Measurements from ENCODE around the gene LSAMP. TPM values are rescaled to one million over a fixed set of nuclear protein-coding genes. Genes with fewer than 3 reads are reported as not detected.
"Not testable (repeated sequence)": the region's sequence is repeated elsewhere in the genome, so short reads cannot be mapped to it uniquely, and the experiment has no call there.

The LSAMP gene
- total and polyA plus RNA-seq, 5 donors from 2014 or later: not detected

GRCh38 chr3:116083683-116084082, 361.6 kb downstream of the LSAMP start:
- Histone ChIP-seq H3K9me3 (ENCODE audit: control insufficient read depth in 2 of 2, low read length in 2 of 2) (peaks cover 0 to 3% of the 10 kb centered on the region in 2 experiments), H3K27ac (ENCODE audit: insufficient read depth, low read length, poor library complexity, severe bottlenecking) (no peak overlapping the region), H3K36me3 (ENCODE audit: control insufficient read depth, insufficient read depth, low read length) (no peaks in the 10 kb centered on the region), H3K27me3 (ENCODE audit: control insufficient read depth, insufficient read depth, low read length) (no peaks in the 10 kb centered on the region), H3K4me1 (ENCODE audit: control insufficient read depth, insufficient read depth, low read length, poor library complexity, severe bottlenecking) (no peaks in the 10 kb centered on the region), H3K4me3 (ENCODE audit: low read depth, low read length) (no peak overlapping the region)
- Mint-ChIP-seq H3K9me3 (peaks cover 0 to 3% (median 1%) of the 10 kb centered on the region in 7 donors), H3K27ac (no peak overlapping the region), H3K27me3 (no peaks in the 10 kb centered on the region), H3K36me3 (no peaks in the 10 kb centered on the region), H3K4me1 (no peaks in the 10 kb centered on the region), H3K4me3 (no peak overlapping the region)
- DNase-seq (no peak), ATAC-seq (ENCODE audit: low read depth in 2 of 2) (no peak)

- no peak overlapping the region for H3K27ac ChIP-seq (ENCODE audit: insufficient read depth, low read length, poor library complexity, severe bottlenecking)
- DNase-seq (no peak), ATAC-seq (ENCODE audit: low read depth in 2 of 2) (no peak)
- H3K27me3 ChIP-seq (ENCODE audit: control insufficient read depth, insufficient read depth, low read length): no peaks in the 10 kb centered on the region
- H3K4me1 Mint-ChIP-seq: no peaks in the 10 kb centered on the region
- H3K4me1 ChIP-seq (ENCODE audit: control insufficient read depth, insufficient read depth, low read length, poor library complexity, severe bottlenecking): no peaks in the 10 kb centered on the region
- no peak overlapping the region for H3K4me3 ChIP-seq (ENCODE audit: low read depth, low read length)
- no peaks in the 10 kb centered on the region for H3K36me3 ChIP-seq (ENCODE audit: control insufficient read depth, insufficient read depth, low read length)
- H3K9me3 Mint-ChIP-seq: peaks cover 0 to 2% (median 0%) of the 10 kb centered on the region in 7 donors
- H3K9me3 ChIP-seq (ENCODE audit: control insufficient read depth in 2 of 2, low read length in 2 of 2): peaks cover 0 to 3% of the 10 kb centered on the region in 2 experiments
- H3K36me3 Mint-ChIP-seq: no peaks in the 10 kb centered on the region
- H3K27me3 Mint-ChIP-seq: no peaks in the 10 kb centered on the region
- H3K27ac Mint-ChIP-seq: no peak overlapping the region
- H3K4me3 Mint-ChIP-seq: no peak overlapping the region
Measured at GRCh38 chr3:116078561-116078960, 366.7 kb downstream of the LSAMP start.

- H3K27ac Mint-ChIP-seq: no peak overlapping the region
- H3K27me3 Mint-ChIP-seq: no peaks in the 10 kb centered on the region
- Histone ChIP-seq H3K9me3 (ENCODE audit: control insufficient read depth in 2 of 2, low read length in 2 of 2) (peaks cover 0 to 3% of the 10 kb centered on the region in 2 experiments), H3K27ac (ENCODE audit: insufficient read depth, low read length, poor library complexity, severe bottlenecking) (no peak overlapping the region), H3K4me3 (ENCODE audit: low read depth, low read length) (no peak overlapping the region), H3K4me1 (ENCODE audit: control insufficient read depth, insufficient read depth, low read length, poor library complexity, severe bottlenecking) (no peaks in the 10 kb centered on the region), H3K27me3 (ENCODE audit: control insufficient read depth, insufficient read depth, low read length) (no peaks in the 10 kb centered on the region), H3K36me3 (ENCODE audit: control insufficient read depth, insufficient read depth, low read length) (no peaks in the 10 kb centered on the region)
- peaks cover 0 to 4% (median 0%) of the 10 kb centered on the region in 7 donors for H3K9me3 Mint-ChIP-seq
- ATAC-seq (ENCODE audit: low read depth in 2 of 2) (no peak), DNase-seq (no peak)
- no peaks in the 10 kb centered on the region for H3K36me3 Mint-ChIP-seq
- H3K4me1 Mint-ChIP-seq: no peaks in the 10 kb centered on the region
- H3K4me3 Mint-ChIP-seq: no peak overlapping the region
Measured at GRCh38 chr3:116077557-116077956, 367.7 kb downstream of the LSAMP start.

GRCh38 chr3:116077059-116077458, 368.2 kb downstream of the LSAMP start:
- H3K4me1 Mint-ChIP-seq: no peaks in the 10 kb centered on the region
- no peaks in the 10 kb centered on the region for H3K4me1 ChIP-seq (ENCODE audit: control insufficient read depth, insufficient read depth, low read length, poor library complexity, severe bottlenecking)
- H3K36me3 Mint-ChIP-seq: no peaks in the 10 kb centered on the region
- no peaks in the 10 kb centered on the region for H3K27me3 Mint-ChIP-seq
- H3K9me3 ChIP-seq (ENCODE audit: control insufficient read depth in 2 of 2, low read length in 2 of 2): peaks cover 0 to 3% of the 10 kb centered on the region in 2 experiments
- H3K4me3 Mint-ChIP-seq: no peak overlapping the region
- no peaks in the 10 kb centered on the region for H3K27me3 ChIP-seq (ENCODE audit: control insufficient read depth, insufficient read depth, low read length)
- H3K27ac ChIP-seq (ENCODE audit: insufficient read depth, low read length, poor library complexity, severe bottlenecking): no peak overlapping the region
- no peak overlapping the region for H3K4me3 ChIP-seq (ENCODE audit: low read depth, low read length)
- DNase-seq (no peak), ATAC-seq (ENCODE audit: low read depth in 2 of 2) (no peak)
- peaks cover 0 to 4% (median 0%) of the 10 kb centered on the region in 7 donors for H3K9me3 Mint-ChIP-seq
- H3K27ac Mint-ChIP-seq: no peak overlapping the region
- no peaks in the 10 kb centered on the region for H3K36me3 ChIP-seq (ENCODE audit: control insufficient read depth, insufficient read depth, low read length)

- not testable (repeated sequence) for H3K27me3 Mint-ChIP-seq; H3K27ac Mint-ChIP-seq; H3K4me3 Mint-ChIP-seq; H3K36me3 ChIP-seq (ENCODE audit: control insufficient read depth, insufficient read depth, low read length); H3K27ac ChIP-seq (ENCODE audit: insufficient read depth, low read length, poor library complexity, severe bottlenecking); H3K4me3 ChIP-seq (ENCODE audit: low read depth, low read length); ATAC-seq (ENCODE audit: low read depth in 2 of 2); H3K9me3 Mint-ChIP-seq; H3K4me1 ChIP-seq (ENCODE audit: control insufficient read depth, insufficient read depth, low read length, poor library complexity, severe bottlenecking); H3K4me1 Mint-ChIP-seq; H3K27me3 ChIP-seq (ENCODE audit: control insufficient read depth, insufficient read depth, low read length); DNase-seq; H3K36me3 Mint-ChIP-seq; H3K9me3 ChIP-seq (ENCODE audit: control insufficient read depth in 2 of 2, low read length in 2 of 2)
Measured at GRCh38 chr3:116070516-116071278, 374.6 kb downstream of the LSAMP start.

- no peaks in the 10 kb centered on the region for H3K27me3 ChIP-seq (ENCODE audit: control insufficient read depth, insufficient read depth, low read length)
- DNase-seq (no peak), ATAC-seq (ENCODE audit: low read depth in 2 of 2) (no peak)
- H3K27ac Mint-ChIP-seq: no peak overlapping the region
- no peaks in the 10 kb centered on the region for H3K27me3 Mint-ChIP-seq
- H3K27ac ChIP-seq (ENCODE audit: insufficient read depth, low read length, poor library complexity, severe bottlenecking): no peak overlapping the region
- no peak overlapping the region for H3K4me3 Mint-ChIP-seq
- no peak overlapping the region for H3K4me3 ChIP-seq (ENCODE audit: low read depth, low read length)
- no peaks in the 10 kb centered on the region for H3K4me1 ChIP-seq (ENCODE audit: control insufficient read depth, insufficient read depth, low read length, poor library complexity, severe bottlenecking)
- H3K36me3 ChIP-seq (ENCODE audit: control insufficient read depth, insufficient read depth, low read length): no peaks in the 10 kb centered on the region
- H3K9me3 ChIP-seq (ENCODE audit: control insufficient read depth in 2 of 2, low read length in 2 of 2): no peaks in the 10 kb centered on the region
- no peaks in the 10 kb centered on the region for H3K4me1 Mint-ChIP-seq
- peaks cover 0 to 6% (median 0%) of the 10 kb centered on the region in 7 donors for H3K9me3 Mint-ChIP-seq
- no peaks in the 10 kb centered on the region for H3K36me3 Mint-ChIP-seq
Measured at GRCh38 chr3:116070061-116070460, 375.2 kb downstream of the LSAMP start.

GRCh38 chr3:116069024-116069423, 376.3 kb downstream of the LSAMP start:
- ATAC-seq (ENCODE audit: low read depth in 2 of 2) (no peak), DNase-seq (no peak)
- H3K27ac Mint-ChIP-seq: no peak overlapping the region
- H3K4me1 ChIP-seq (ENCODE audit: control insufficient read depth, insufficient read depth, low read length, poor library complexity, severe bottlenecking): no peaks in the 10 kb centered on the region
- no peak overlapping the region for H3K4me3 Mint-ChIP-seq
- H3K36me3 Mint-ChIP-seq: no peaks in the 10 kb centered on the region
- H3K27ac ChIP-seq (ENCODE audit: insufficient read depth, low read length, poor library complexity, severe bottlenecking): no peak overlapping the region
- no peaks in the 10 kb centered on the region for H3K4me1 Mint-ChIP-seq
- peaks cover 0 to 6% (median 0%) of the 10 kb centered on the region in 7 donors for H3K9me3 Mint-ChIP-seq
- H3K36me3 ChIP-seq (ENCODE audit: control insufficient read depth, insufficient read depth, low read length): no peaks in the 10 kb centered on the region
- H3K9me3 ChIP-seq (ENCODE audit: control insufficient read depth in 2 of 2, low read length in 2 of 2): no peaks in the 10 kb centered on the region
- no peaks in the 10 kb centered on the region for H3K27me3 ChIP-seq (ENCODE audit: control insufficient read depth, insufficient read depth, low read length)
- no peaks in the 10 kb centered on the region for H3K27me3 Mint-ChIP-seq
- H3K4me3 ChIP-seq (ENCODE audit: low read depth, low read length): no peak overlapping the region

GRCh38 chr3:116067326-116067725, 378.0 kb downstream of the LSAMP start:
- Histone ChIP-seq H3K9me3 (ENCODE audit: control insufficient read depth in 2 of 2, low read length in 2 of 2) (no peaks in the 10 kb centered on the region), H3K27me3 (ENCODE audit: control insufficient read depth, insufficient read depth, low read length) (no peaks in the 10 kb centered on the region), H3K4me1 (ENCODE audit: control insufficient read depth, insufficient read depth, low read length, poor library complexity, severe bottlenecking) (no peaks in the 10 kb centered on the region), H3K36me3 (ENCODE audit: control insufficient read depth, insufficient read depth, low read length) (no peaks in the 10 kb centered on the region), H3K4me3 (ENCODE audit: low read depth, low read length) (no peak overlapping the region), H3K27ac (ENCODE audit: insufficient read depth, low read length, poor library complexity, severe bottlenecking) (no peak overlapping the region)
- peaks cover 0 to 5% (median 0%) of the 10 kb centered on the region in 7 donors for H3K9me3 Mint-ChIP-seq
- no peak overlapping the region for H3K27ac Mint-ChIP-seq
- H3K4me1 Mint-ChIP-seq: no peaks in the 10 kb centered on the region
- DNase-seq (no peak), ATAC-seq (ENCODE audit: low read depth in 2 of 2) (no peak)
- no peaks in the 10 kb centered on the region for H3K27me3 Mint-ChIP-seq
- no peaks in the 10 kb centered on the region for H3K36me3 Mint-ChIP-seq
- H3K4me3 Mint-ChIP-seq: no peak overlapping the region
